HG03442 (cell line): ENCODE results near the gene USH2A.

Experiments used
- ATAC-seq: cut with Tn5 transposase; IDR thresholded peaks from one replicate; pipeline ENCODE4 v1.9.1; 2021; ENCODE audit warnings: mild to moderate bottlenecking, moderate library complexity; ENCODE audit not compliant: unreplicated experiment

The USH2A gene

GRCh38 chr1:216303690-216304089 lies 119.6 kb downstream of the USH2A start:
- no peak for ATAC-seq

- no peak for ATAC-seq
Measured at GRCh38 chr1:216293683-216294082, 129.6 kb downstream of the USH2A start.

DNA sequence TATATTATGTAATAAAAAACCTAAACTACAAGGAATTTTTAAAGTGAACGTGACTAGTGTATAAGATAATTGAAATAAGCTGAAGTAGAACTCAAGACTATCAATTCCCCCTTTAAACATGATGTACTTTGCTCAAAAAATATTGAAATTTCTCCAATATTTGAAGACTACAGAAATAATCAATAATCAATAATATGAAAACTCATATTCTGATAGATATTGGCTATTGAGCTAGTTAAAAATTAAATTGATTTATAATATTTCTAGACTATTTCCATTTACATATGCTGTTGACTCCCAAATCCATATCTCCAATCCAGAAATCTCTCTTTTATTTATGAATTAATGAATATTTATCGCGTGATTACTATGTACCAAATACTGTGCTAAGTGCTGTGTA lies 133.2 kb downstream of the USH2A start:
- no peak for ATAC-seq

DNA sequence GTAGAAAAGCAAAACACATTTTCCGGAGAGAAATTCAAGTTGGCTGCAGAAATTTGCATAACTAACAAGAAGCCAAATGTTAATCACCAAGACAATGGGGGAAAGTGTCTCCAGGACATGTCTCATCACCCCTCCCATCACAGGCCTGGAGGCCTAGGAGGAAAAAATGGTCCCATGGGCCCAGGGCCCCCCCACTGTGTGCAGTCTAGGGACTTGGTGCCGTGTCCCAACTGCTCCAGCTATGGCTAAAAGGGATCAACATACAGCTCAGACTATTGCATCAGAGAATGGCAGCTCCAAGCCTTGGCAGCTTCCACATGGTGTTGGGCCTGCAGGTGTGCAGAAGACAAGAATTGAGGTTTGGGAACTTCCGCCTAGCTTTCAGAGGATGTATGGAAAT lies 138.2 kb downstream of the USH2A start:
- no peak for ATAC-seq

DNA sequence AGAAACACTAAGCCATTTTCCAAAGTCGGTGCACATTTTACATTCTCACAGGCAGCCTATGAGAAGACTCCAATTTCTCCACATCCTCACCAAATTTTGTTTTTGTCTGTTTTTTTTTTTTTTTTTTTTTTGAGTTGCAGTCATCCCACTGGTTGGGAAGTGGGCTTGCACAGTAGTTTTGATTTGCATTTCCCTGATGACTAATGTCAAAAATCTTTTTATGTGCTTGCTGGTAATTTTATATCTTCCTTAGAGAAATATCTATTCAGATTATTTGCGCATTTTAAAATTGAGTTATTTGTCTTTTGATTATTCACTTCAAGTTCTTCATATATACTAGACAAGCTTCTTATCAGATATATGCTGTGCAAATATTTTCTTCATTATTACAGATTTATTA lies 141.5 kb downstream of the USH2A start:
- no peak for ATAC-seq

GRCh38 chr1:216270086-216270773 lies 153.0 kb downstream of the USH2A start:
- ATAC-seq, result no peak

DNA sequence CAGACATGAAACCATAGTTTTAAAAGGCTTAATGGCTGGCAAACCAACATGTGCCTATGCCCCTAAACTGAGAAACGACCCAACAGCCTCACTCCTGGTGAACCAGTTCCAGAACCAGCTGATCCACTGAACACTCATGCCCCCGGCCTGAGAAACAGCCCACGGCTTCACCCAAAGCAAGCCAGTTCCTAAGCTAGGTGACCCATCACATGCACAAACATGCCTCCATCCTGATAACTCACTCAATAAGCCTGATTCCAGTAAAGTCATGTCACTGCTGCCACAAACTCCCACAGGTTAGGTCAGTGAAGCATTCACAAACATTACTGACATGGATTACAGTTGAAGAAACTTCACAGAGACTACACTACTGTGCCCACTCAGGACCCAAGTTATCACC lies 161.6 kb downstream of the USH2A start:
- ATAC-seq, result no peak

DNA sequence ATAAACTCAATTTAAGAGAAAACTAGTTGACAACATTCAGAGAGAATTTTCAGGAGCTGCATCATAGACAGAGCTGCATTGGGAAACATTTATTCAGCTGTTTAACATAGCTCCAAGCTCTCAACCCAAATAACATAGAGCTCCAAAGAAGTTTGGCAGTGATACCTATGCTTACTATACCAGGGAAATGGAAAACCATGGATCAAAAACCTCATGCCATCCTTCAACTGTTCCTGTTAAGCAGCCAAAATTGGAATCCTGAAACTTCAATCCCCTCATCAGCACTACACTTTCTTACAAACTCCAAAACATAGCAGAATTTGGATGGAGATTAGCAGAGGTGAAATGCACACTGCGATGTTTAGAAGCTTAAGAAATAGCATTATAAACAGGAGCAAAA lies 164.4 kb downstream of the USH2A start:
- no peak for ATAC-seq

DNA sequence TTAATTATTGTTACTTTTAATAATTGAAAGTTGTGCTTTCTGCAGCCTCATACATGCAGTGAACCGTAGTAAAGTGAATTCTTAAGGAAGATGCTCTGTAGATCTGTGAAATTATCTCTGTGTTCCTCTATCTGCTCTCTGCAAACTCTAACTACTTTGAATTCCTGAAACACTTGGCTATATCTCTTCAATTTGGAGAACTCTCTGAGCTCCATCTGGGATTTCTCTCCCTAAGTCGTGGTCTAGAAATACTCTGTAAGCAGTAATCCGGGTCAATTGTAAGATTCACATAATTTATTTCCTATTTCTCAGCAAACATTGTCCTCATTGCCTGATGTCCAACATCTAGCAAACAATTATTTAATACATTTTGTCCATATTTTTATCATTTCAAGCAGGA lies 164.9 kb downstream of the USH2A start:
- no peak for ATAC-seq

GRCh38 chr1:216250861-216251260 lies 172.4 kb downstream of the USH2A start:
- ATAC-seq, result no peak

DNA sequence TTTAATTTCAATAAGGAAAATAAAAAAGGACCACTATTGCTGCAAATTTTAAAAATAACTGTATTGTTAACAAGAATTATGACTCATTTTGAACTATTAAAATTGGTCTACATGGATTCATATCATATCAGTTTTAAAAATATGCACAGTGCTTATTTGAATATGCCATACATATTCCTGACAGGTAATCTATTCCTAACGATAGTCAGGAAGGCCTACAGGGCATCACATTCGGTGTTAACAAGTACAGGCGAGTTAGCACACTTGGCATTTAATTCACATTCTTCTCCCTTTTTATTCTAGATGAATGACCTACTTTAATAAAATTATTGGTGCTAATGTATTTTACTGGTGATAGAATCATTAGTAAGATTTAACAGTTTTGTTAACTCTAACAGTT lies 174.6 kb downstream of the USH2A start:
- no peak for ATAC-seq

DNA sequence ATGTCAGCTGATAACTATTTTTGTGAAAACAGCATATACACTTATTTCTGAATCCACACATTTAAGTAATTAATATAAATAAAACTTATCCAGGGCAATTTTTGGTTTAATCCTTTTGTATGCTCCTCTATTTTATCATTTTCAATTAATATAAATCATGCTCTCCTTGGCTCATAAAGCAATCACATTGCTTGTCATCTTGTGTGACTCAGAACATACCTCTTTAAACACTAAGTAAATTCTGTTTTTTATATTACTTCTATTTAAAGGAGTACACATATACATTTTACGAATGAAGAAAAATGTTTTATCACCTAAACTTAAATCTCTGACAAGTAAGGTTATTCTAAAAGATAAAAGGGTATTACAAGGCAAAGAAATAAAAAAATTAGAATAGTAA lies 175.3 kb downstream of the USH2A start:
- no peak for ATAC-seq

DNA sequence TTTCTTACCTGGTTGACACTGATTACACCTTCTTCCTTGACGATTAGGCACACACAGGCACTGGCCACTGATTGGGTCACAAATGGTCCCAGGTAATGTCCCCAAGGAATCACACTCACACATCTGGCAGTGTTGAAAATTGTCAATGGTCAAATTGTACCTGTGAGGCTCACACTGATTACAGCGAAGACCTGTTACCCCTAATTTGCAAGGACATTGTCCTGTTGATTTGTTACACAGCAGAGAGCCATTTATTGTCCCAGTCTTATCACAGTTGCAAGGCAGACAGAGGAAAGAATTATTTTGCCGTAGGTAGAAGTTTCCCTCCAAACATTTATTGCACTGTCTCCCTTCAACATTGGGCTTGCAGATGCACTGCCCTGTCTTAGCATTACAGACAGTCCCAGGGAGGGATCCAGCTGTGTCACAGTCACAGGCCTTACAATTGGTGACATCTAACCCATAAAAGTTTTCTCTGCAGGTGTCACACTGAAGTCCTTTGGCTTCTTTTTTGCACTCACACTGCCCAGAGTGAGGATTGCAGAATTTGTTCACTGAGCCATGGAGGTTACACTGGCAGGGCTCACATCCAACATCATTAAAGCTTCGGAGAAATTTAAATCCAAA lies 176.6 kb downstream of the USH2A start:
- no peak for ATAC-seq

- ATAC-seq, result no peak
Measured at GRCh38 chr1:216238844-216239243, 184.4 kb downstream of the USH2A start.

- ATAC-seq, result no peak
Measured at GRCh38 chr1:216237927-216238542, 185.2 kb downstream of the USH2A start.

GRCh38 chr1:216224233-216224632 lies 199.0 kb downstream of the USH2A start:
- no peak for ATAC-seq

DNA sequence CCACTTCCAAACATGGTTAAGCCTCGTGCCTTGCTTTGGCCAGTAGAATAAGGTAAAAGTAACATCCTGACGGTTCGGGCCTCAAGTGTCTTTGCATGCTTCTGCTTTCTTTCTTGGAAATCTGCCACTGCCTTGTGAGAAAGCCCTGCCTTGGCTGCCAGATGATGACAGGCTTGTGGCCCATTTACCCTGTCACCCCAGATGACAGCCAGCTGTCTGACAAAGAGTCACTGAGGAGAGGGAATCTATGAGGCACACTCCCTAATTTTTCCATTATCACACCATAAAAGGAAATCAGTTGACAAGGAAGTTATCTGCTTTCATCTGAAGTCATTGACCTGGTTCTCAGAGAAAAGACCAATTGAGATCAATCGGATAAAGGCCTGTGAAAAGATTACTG lies 199.8 kb downstream of the USH2A start:
- ATAC-seq, result no peak

GRCh38 chr1:216222288-216222687 lies 201.0 kb downstream of the USH2A start:
- no peak for ATAC-seq

DNA sequence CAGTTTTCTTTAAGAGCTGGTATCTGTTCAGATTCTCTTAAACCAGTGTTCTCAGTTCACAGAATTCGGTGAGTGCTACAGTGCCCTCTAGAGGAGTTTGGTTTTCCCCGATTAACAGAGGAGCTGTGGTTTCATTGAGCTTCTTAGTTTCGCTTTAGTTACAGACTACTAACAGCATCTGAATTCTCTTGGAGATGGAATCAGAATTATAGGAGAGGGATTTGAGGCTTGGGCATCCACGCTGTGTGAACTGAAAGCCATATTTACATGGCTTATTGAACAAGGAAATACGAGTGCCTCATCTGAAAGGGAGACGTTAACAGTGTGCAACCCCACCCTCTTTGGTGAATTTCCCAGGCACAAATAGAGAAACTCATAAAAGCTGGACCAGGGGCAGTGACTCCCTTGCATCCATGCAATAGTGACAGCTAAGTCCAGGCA lies 202.0 kb downstream of the USH2A start:
- peak; percentile 99 for ATAC-seq

DNA sequence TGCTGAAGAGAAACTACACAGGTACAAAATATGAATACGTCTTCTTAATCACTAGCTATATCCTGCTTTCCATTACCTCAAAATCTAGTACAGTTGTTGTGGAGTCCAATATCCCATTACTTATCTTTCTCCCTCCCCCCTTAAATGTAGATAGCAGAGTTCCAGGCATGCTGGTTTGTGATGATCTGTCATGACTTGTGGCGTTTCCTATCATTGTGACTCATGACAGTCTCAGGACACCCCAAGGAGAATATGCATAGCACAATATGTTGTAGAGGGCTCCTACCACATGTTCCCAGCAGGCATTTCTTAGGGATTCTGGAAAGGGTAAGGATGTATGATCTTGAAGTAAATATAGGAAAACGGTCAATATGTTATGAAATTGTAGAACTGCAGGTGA lies 206.9 kb downstream of the USH2A start:
- ATAC-seq, result no peak

GRCh38 chr1:216215169-216215568 lies 208.1 kb downstream of the USH2A start:
- no peak for ATAC-seq

DNA sequence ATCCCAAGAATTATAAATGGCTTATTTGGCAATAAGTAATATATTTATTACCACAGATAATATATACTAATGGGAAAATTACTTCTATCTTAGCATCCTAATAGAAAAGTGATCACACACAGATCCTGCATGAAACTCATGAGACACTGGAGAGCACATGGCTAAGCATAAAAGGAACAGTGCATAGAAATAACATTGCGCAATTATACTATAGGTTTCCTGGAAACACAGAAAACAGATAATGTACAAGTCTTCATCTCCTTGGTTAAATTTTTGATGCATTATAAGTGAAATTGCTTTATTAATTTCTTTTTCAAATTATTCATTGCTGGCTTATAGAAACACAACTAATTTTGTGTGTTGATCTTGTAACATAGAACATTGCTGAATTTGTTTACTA lies 210.4 kb downstream of the USH2A start:
- ATAC-seq, result no peak
